ENCODE data around the gene COPS2.

GRCh38 chr15:49103002-49103401 is 52.4 kb downstream of the COPS2 start:
- TF ChIP-seq CTCF (IDR thresholded peaks at IDR 0.05) (no peak), POLR2AphosphoS5 (IDR thresholded peaks at IDR 0.05) (no peak), EP300 (IDR thresholded peaks at IDR 0.05) (no peak), POLR2A (IDR thresholded peaks at IDR 0.05; ENCODE audit: low read depth) (no peak)
